K562 (cell line): ENCODE data around the gene THAP5. TPM values are rescaled to one million over a fixed set of nuclear protein-coding genes. Genes with fewer than 3 reads are reported as not detected.
A peak's percentile ranks its signal among the peaks of the same experiment; 100 is the strongest.

Experiments used
- CBFB ChIP-seq: sonication (generic); formaldehyde crosslinking; IDR thresholded peaks from 2 replicates; pipeline ENCODE4 v1.4.0; 2020; ENCODE audit warnings: mild to moderate bottlenecking, missing genetic modification reagents
- CBX3 ChIP-seq, 2 experiments: IDR thresholded peaks; 1 replicate in 1 of 2; 2 replicates in 1 of 2; pipeline ENCODE4 v1.6.1; 2012; ENCODE audit warnings: inconsistent platforms in 2 of 2, low read length in 2 of 2, borderline replicate concordance in 1 of 2, control low read depth in 1 of 2
- CREB1 ChIP-seq, 2 experiments: sonication (generic) in 1 of 2; formaldehyde crosslinking in 1 of 2; IDR thresholded peaks; 2 replicates each; pipeline versions ENCODE4 v1.6.1 to v1.8.0; 2012 to 2022; ENCODE audit warnings: inconsistent platforms in 1 of 2, mild to moderate bottlenecking in 1 of 2, missing genetic modification reagents in 1 of 2, moderate library complexity in 1 of 2
- CREB3L1 ChIP-seq: fragments of 450-650 bp; IDR thresholded peaks from 2 replicates; pipeline ENCODE4 v1.6.1; 2014; ENCODE audit warnings: low read depth, mild to moderate bottlenecking, moderate library complexity, borderline replicate concordance
- DEAF1 ChIP-seq: fragments of 450-650 bp; formaldehyde crosslinking; IDR thresholded peaks from 2 replicates; pipeline ENCODE4 v1.4.0; 2020; ENCODE audit warnings: mild to moderate bottlenecking, moderate library complexity
- DMBX1 ChIP-seq: fragments of 250-450 bp; sonication (Bioruptor Pico); IDR thresholded peaks from 2 replicates; pipeline ENCODE4 v1.8.0; 2022; ENCODE audit warnings: inconsistent platforms, mild to moderate bottlenecking, moderate library complexity, borderline replicate concordance
- ERF ChIP-seq: fragments of 450-650 bp; formaldehyde crosslinking; IDR thresholded peaks from 2 replicates; pipeline ENCODE4 v1.4.0; 2020; ENCODE audit warnings: mild to moderate bottlenecking, mixed read lengths
- GTF2E2 ChIP-seq: fragments of 200-800 bp; sonication (Bioruptor generic); IDR thresholded peaks from 2 replicates; pipeline ENCODE4 v1.6.1; 2016; ENCODE audit warnings: missing genetic modification characterization, missing compliant biosample characterization
- HDAC2 ChIP-seq: fragments of 450-650 bp; IDR thresholded peaks from 2 replicates; pipeline ENCODE4 v1.6.1; 2016; ENCODE audit warnings: mild to moderate bottlenecking
- KDM1A ChIP-seq, 2 experiments: fragments of 450-650 bp; IDR thresholded peaks; 2 replicates each; pipeline ENCODE4 v1.6.1; 2016; ENCODE audit warnings: mild to moderate bottlenecking in 2 of 2
- MLLT1 ChIP-seq, 2 experiments: fragments of 450-650 bp; IDR thresholded peaks; 2 replicates each; pipeline ENCODE4 v1.6.1; 2016
- POLR2B ChIP-seq: fragments of 450-650 bp; IDR thresholded peaks from 2 replicates; pipeline ENCODE4 v1.6.1; 2018; ENCODE audit warnings: low read depth; ENCODE audit not compliant: partially characterized antibody
- RBFOX2 ChIP-seq: fragments of 200-400 bp; formaldehyde crosslinking; IDR thresholded peaks from 2 replicates; pipeline ENCODE4 v1.6.1; 2017; ENCODE audit warnings: low read depth, mild to moderate bottlenecking, low read length, moderate library complexity
- SMARCE1 ChIP-seq: fragments of 450-650 bp; IDR thresholded peaks from 2 replicates; pipeline ENCODE4 v1.7.1; 2016; ENCODE audit warnings: mild to moderate bottlenecking
- ZFP36 ChIP-seq: fragments of 150-350 bp; IDR thresholded peaks from 2 replicates; pipeline ENCODE4 v1.6.1; 2018; ENCODE audit warnings: low read length, low read depth; ENCODE audit not compliant: partially characterized antibody
- ZNF143 ChIP-seq: sonication (generic); formaldehyde crosslinking; IDR thresholded peaks from 2 replicates; pipeline ENCODE4 v1.9.0; 2022; ENCODE audit warnings: mild to moderate bottlenecking, missing genetic modification reagents
- polyA plus RNA-seq, 8 experiments: library from polyadenylated mRNA; depleted of rRNA in 4 of 8; stranded (reverse) in 5 of 8; unstranded in 3 of 8; fragments of >200 nt; fragmentation: Nextera tagmentation in 2 of 8; fragmentation: Illumina TruSeq in 1 of 8; extraction: Ambion mirVana in 2 of 8; extraction: Trizol in 1 of 8; gene quantifications; 2 replicates each; pipeline versions ENCODE4 v1.2.1 to v1.2.3, GENCODE V29; 2011 to 2014; ENCODE audit warnings: inconsistent platforms in 1 of 8, missing spikeins in 1 of 8
- total RNA-seq, 7 experiments: library from RNA; depleted of rRNA in 6 of 7; stranded (reverse); fragments of >200 nt in 6 of 7; fragmentation: Illumina TruSeq in 2 of 7; extraction: Trizol in 2 of 7; gene quantifications; 2 replicates each; pipeline versions ENCODE4 v1.2.1 to v1.2.3, GENCODE V29; 2011 to 2021; ENCODE audit warnings: low replicate concordance in 1 of 7
- TF ChIP-seq, protein P1 (sequence below): sonication (generic); formaldehyde crosslinking; IDR thresholded peaks from 2 replicates; pipeline ENCODE4 v1.8.1; 2023; ENCODE audit warnings: mild to moderate bottlenecking, missing genetic modification reagents
- TF ChIP-seq, protein P2 (sequence below), 2 experiments: fragments of 200-800 bp in 1 of 2; sonication (Bioruptor generic) in 1 of 2; sonication (generic) in 1 of 2; formaldehyde crosslinking in 1 of 2; IDR thresholded peaks in 1 of 2; conservative IDR thresholded peaks in 1 of 2; 2 replicates each; pipeline versions ENCODE4 v1.5.0 to v1.6.1; 2016 to 2020; ENCODE audit warnings: missing compliant biosample characterization in 1 of 2, missing genetic modification characterization in 1 of 2, missing genetic modification reagents in 1 of 2

The THAP5 gene
- total and polyA plus RNA-seq, 9 of the 15 experiments (the other 6 are each of a cell fraction or from before 2014, with no cell fraction given) = 16.5 to 58.1 (median 28.2) TPM

GRCh38 chr7:108525985-108526767 is 43.3 kb downstream of the THAP5 start, which contains the start of gene PNPLA8 (continued):
- TF ChIP-seq, protein P1, sequence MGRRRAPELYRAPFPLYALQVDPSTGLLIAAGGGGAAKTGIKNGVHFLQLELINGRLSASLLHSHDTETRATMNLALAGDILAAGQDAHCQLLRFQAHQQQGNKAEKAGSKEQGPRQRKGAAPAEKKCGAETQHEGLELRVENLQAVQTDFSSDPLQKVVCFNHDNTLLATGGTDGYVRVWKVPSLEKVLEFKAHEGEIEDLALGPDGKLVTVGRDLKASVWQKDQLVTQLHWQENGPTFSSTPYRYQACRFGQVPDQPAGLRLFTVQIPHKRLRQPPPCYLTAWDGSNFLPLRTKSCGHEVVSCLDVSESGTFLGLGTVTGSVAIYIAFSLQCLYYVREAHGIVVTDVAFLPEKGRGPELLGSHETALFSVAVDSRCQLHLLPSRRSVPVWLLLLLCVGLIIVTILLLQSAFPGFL (CRISPR knock-in tag) = peak; percentile 92; the same call in 1 of the 2 replicates
- TF ChIP-seq CREB1 (IDR thresholded peaks at IDR 0.05) (peak; percentile 96), CREB1 (CRISPR knock-in tag; IDR thresholded peaks at IDR 0.05) (peak; percentile 97), CBX3 (IDR thresholded peaks at IDR 0.05; ENCODE audit: borderline replicate concordance in 1 of 2, low read length in 2 of 2) (peak in 1 of 2 experiments; percentile 87; a peak in 2 of 3 replicates), DEAF1 (CRISPR knock-in tag) (0 out of 2 replicates have a peak, but pooled peaks have one; percentile 25), ZNF143 (CRISPR knock-in tag) (no peak), GTF2E2 (peak; percentile 95), RBFOX2 (peak; percentile 98), MLLT1 (IDR thresholded peaks at IDR 0.05) (peak in 1 of 2 experiments; percentile 64; a peak in 1 of 4 replicates), KDM1A (IDR thresholded peaks at IDR 0.05) (no peak), CREB3L1 (peak; percentile 57; the same call in 1 of the 2 replicates), ZFP36 (peak; percentile 8), CBFB (CRISPR knock-in tag) (no peak), POLR2B (peak; percentile 88), ERF (peak; percentile 87; the same call in 1 of the 2 replicates), HDAC2 (peak; percentile 15; the same call in 1 of the 2 replicates), DMBX1 (CRISPR knock-in tag) (0 out of 2 replicates have a peak, but pooled peaks have one; percentile 50), SMARCE1 (0 out of 2 replicates have a peak, but pooled peaks have one; percentile 54)
- TF ChIP-seq, protein P2, sequence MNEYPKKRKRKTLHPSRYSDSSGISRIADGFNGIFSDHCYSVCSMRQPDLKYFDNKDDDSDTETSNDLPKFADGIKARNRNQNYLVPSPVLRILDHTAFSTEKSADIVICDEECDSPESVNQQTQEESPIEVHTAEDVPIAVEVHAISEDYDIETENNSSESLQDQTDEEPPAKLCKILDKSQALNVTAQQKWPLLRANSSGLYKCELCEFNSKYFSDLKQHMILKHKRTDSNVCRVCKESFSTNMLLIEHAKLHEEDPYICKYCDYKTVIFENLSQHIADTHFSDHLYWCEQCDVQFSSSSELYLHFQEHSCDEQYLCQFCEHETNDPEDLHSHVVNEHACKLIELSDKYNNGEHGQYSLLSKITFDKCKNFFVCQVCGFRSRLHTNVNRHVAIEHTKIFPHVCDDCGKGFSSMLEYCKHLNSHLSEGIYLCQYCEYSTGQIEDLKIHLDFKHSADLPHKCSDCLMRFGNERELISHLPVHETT (CRISPR knock-in tag; conservative IDR thresholded peaks at IDR 0.05 in 1 of 2, IDR thresholded peaks at IDR 0.05 in 1 of 2) = peak in 1 of 2 experiments; percentile 73; a peak in 2 of 4 replicates
